ENCODE measurements around the gene TMPRSS13. TPM values are rescaled to one million over a fixed set of nuclear protein-coding genes. Genes with fewer than 3 reads are reported as not detected.

The TMPRSS13 gene
- total RNA-seq, 1 donor from 2014 or later: not detected

- DNase-seq (ENCODE audit: missing footprints): no peak
- ATAC-seq: no peak
- intact Hi-C loops (cut with DNase I): no loop called here
Observed at GRCh38 chr11:117918366-117919255, 10.6 kb downstream of the TMPRSS13 start.

- ATAC-seq (no peak), DNase-seq (ENCODE audit: missing footprints) (no peak)
- intact Hi-C loops (cut with DNase I): no loop called here
Observed at GRCh38 chr11:117917591-117918151, 11.5 kb downstream of the TMPRSS13 start.

DNA sequence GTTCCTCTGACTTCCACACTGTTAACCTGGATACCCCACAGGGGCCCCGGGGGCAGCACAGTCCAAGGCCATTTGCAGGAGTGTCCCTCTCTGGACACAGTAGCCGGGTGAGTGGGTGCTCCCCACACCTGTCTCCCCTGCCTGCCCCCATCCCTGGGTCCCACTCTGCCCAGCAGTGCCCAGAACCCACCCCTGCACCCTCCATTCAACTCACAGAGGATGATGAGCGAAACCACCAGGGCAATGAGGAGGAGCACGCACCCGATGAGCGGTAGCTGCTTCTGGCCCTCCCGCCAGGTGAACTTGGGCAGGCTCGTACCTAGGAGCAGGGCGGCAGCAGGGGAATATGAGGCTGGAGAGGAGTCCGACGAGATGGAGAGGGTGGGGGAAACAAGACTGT, 12.2 kb downstream of the TMPRSS13 start:
- DNase-seq (ENCODE audit: missing footprints) (no peak), ATAC-seq (no peak)
- intact Hi-C loops (cut with DNase I): no loop called here

DNA sequence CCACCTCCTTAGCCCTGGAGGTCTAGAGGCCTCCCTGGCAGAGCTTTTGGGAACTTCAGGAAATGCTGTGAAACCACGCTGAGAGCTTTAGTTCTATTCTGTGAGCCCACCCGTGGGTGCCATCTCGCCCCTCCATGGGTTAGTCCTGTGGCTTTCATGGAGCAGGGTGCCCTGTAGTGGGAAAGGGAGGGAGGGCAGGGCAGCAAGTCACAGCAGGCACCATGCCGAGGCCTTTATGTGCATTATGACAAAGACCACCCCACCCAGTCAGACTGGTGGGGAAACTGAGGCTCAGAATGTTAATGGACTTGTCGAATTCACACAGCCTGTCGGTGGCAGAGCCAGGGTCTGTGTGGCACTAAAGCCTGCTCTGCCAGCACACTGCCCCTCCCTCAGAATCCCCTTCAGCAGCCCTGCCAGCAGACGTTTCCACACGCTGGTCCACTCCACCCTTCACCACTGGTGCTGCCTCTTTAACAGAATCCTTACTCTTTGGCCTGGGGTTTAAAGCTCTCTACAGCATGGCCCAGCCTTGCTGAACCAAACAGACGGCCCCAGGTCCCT, 13.4 kb downstream of the TMPRSS13 start:
- no peak for DNase-seq (ENCODE audit: missing footprints)
- intact Hi-C loops (cut with DNase I): no loop called here

DNA sequence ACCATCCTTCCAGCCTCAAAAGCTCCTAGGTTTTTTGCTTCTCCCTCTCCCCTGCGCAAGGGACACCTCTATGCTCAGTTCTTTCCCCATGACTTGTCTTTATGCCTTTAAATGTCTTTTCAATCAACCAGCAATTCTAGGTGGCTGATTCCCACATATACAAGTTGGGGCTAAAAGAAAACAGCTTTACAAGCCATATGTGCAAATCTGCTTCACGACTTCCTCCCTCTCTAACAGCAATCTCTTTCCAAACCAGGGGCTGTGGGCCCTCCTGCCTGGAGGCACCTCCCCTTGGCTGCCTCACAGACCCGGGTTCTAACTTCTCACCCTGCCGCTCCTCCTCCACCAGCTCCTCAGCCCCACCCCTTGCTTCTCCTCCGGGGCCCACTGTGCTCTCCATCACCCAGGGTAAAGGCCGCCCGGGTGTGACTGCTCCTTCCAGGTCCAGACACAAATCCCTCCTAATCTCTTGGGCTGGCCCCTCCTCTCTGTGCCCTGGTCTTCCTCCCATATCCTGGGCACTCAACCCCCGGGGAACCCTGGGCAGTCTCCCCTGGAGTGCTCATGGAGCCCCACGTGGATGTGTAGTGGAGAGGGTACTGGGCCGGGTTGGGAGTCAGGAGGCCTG, 14.1 kb downstream of the TMPRSS13 start:
- intact Hi-C loops (cut with DNase I): no loop called here
- DNase-seq (ENCODE audit: missing footprints) (no peak), ATAC-seq (no peak)

More for the DNA sequence above, 13.4 kb downstream of the TMPRSS13 start:
- no peak for ATAC-seq

DNA sequence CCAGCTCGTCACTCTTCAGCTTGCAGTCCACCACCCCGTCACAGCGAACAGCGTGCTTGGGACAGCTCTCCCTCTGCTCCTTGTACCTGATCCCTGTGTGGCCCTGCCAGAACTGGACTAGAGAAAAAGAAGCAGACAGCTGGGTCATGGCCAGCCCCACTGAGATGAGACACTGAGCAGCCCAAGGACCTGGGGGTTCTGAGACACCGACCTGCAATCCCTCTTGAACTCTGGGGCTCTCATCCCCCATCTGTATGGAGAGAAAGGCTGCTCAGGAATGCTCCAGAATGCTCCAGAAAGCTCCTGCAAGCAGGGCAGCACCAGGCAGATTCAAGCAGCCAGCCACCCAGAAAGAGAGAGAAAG, 14.8 kb downstream of the TMPRSS13 start:
- intact Hi-C loops (cut with DNase I): no loop called here
- DNase-seq (ENCODE audit: missing footprints) (no peak), ATAC-seq (no peak)

- no peak for ATAC-seq
- intact Hi-C loops (cut with DNase I): no loop called here
- DNase-seq (ENCODE audit: missing footprints): no peak
Observed at GRCh38 chr11:117913736-117914397, 15.3 kb downstream of the TMPRSS13 start.

DNA sequence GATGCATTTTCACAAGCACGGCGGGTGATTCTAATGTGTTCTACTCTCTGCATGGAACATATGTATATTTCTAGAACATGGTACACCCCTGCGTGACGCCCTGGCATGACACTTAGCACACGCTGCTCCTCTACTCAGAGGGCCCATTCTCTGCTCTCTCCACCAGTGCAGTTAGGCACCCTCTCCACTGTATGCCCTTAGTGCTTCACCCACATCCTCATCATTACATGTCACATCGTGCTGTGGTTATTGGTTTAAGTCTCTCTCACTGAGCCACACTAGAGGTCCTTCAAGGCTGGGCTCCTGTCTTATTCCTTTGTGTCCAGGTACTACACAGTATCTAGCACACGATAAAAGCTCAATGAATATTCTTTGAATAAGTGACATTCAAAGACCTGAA, 16.7 kb downstream of the TMPRSS13 start:
- ATAC-seq (no peak), DNase-seq (ENCODE audit: missing footprints) (no peak)
- intact Hi-C loops (cut with DNase I): no loop called here

GRCh38 chr11:117911694-117912093, 17.5 kb downstream of the TMPRSS13 start:
- no peak for DNase-seq (ENCODE audit: missing footprints)

GRCh38 chr11:117910941-117911655, 18.1 kb downstream of the TMPRSS13 start:
- DNase-seq (ENCODE audit: missing footprints): no peak
- intact Hi-C loops (cut with DNase I): no loop called here
- ATAC-seq: no peak

More at GRCh38 chr11:117911694-117912093, 17.5 kb downstream of the TMPRSS13 start:
- intact Hi-C loops (cut with DNase I): no loop called here
- ATAC-seq: no peak

DNA sequence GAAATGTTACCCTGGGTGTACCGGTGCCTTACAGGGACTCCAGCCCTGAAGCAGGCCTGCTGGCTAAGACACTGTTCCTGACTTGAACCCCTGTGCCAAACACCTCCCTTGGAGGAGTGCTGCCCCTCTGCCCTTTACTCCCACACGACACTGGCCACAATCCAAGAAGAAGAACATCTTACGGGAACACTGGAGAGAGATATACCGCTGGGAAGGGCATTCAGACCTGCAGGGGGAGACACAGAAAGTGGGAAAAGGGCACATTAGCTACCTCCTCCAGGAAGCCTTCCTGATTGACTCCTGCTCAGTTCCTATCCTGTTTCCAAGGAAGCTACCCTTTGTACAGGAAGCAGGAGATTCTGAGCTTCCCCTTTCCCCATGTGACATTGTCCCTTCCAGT, 18.7 kb downstream of the TMPRSS13 start:
- no peak for ATAC-seq
- intact Hi-C loops (cut with DNase I): no loop called here
- no peak for DNase-seq (ENCODE audit: missing footprints)

DNA sequence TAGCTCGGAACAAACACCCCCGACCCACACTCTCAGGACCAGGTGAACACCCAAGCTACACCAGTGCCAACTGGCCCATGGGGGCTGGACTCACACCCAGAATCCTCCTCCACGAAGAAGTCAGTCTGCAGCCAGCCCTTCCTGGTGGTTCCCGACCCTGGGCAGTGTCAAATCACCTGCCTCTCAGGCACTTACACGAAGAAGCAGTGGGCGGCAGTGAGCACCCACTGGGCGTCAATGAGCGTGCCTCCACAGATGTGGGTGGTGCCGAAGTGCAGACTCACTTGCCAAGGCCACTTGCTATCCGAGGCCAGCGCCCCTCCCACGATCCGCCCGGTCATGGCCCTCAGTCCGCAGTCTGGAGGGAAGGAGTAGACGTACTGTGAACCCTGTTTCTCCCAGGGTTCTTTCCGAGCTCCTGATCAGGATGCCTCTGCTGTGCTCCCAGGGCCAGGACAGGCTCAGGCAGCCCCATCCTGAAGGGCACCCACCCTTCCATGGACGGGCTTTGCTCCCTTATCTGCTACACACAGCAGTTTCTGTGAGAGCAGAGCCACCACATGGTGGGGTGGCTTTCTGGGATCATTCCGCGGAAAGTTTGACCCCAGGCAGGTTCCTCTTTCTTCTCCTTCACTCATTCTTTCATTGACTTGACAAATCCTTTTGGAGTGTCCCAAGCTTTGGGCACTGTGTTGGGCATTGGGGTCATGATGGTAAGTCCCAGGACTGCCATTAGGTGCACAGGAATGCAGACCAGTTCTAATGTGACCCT, 19.4 kb downstream of the TMPRSS13 start:
- DNase-seq (ENCODE audit: missing footprints) (no peak), ATAC-seq (no peak)
- intact Hi-C loops (cut with DNase I): no loop called here

- intact Hi-C loops (cut with DNase I): no loop called here
- DNase-seq (ENCODE audit: missing footprints): no peak
- ATAC-seq: no peak
Observed at GRCh38 chr11:117908959-117909610, 20.1 kb downstream of the TMPRSS13 start.

GRCh38 chr11:117908109-117908895, 20.9 kb downstream of the TMPRSS13 start:
- no peak for ATAC-seq
- DNase-seq (ENCODE audit: missing footprints): no peak
- intact Hi-C loops (cut with DNase I): no loop called here

GRCh38 chr11:117907276-117908108, 21.7 kb downstream of the TMPRSS13 start:
- intact Hi-C loops (cut with DNase I): no loop called here

GRCh38 chr11:117906710-117907109, 22.5 kb downstream of the TMPRSS13 start:
- ATAC-seq (no peak), DNase-seq (ENCODE audit: missing footprints) (no peak)
- intact Hi-C loops (cut with DNase I): no loop called here

More at GRCh38 chr11:117907276-117908108, 21.7 kb downstream of the TMPRSS13 start:
- peak; percentile 94 for ATAC-seq
- peak; percentile 89 for DNase-seq (ENCODE audit: missing footprints)

All from Right ventricle myocardium inferior (tissue), 1 donor.